B cell (primary cell): ENCODE results near the gene GNAS. TPM values are rescaled to one million over a fixed set of nuclear protein-coding genes. Genes with fewer than 3 reads are reported as not detected.

ENCODE experiments used
- ATAC-seq: fragments of 200-7000 bp; cut with Tn5 transposase; one replicate; pipeline ENCODE4 v1.10.0; 2021; ENCODE audit warnings: low read depth, mild to moderate bottlenecking, moderate number of reproducible peaks, moderate library complexity
- CTCF ChIA-PET: fragments of 350-600 bp; sonication (Branson Sonifier 250); formaldehyde crosslinking; loops from one replicate; lab custom pipeline; 2021; ENCODE audit warnings: antibody characterized with exemption, inconsistent platforms; lab: Charles Lee
- POLR2A ChIA-PET: fragments of 350-600 bp; sonication (Branson Sonifier 250); formaldehyde crosslinking; loops from one replicate; lab custom pipeline; 2021; ENCODE audit warnings: antibody characterized with exemption; lab: Charles Lee
- DNase-seq: peaks from one replicate; pipeline ENCODE4 v3.0.0; 2013
- H2AFZ ChIP-seq: 2 replicates; pipeline ENCODE4 v1.6.1; 2012; ENCODE audit warnings: mild to moderate bottlenecking, low read depth, low read length; ENCODE audit not compliant: insufficient read depth, poor library complexity, severe bottlenecking
- H3K27ac ChIP-seq, 2 donors: 1 replicate in 1 of 2; 2 replicates in 1 of 2; pipeline ENCODE4 v1.5.1; 2012 to 2013; ENCODE audit warnings: low read length in 2 of 2, mild to moderate bottlenecking in 2 of 2, moderate library complexity in 1 of 2
- H3K27me3 ChIP-seq, 4 experiments: fragments of 200-600 bp in 1 of 4; sonication (generic) in 1 of 4; replicated peaks in 1 of 4; 1 replicate in 2 of 4; 2 replicates in 2 of 4; pipeline versions ENCODE4 v1.6.1 to v1.7.0; 2013 to 2016; ENCODE audit warnings: low read length in 3 of 4, mild to moderate bottlenecking in 2 of 4, mixed read lengths in 1 of 4, moderate library complexity in 1 of 4; ENCODE audit not compliant: insufficient read depth in 4 of 4, control insufficient read depth in 3 of 4; ENCODE audit errors: control extremely low read depth in 1 of 4
- H3K36me3 ChIP-seq, 2 experiments: replicated peaks in 1 of 2; 1 replicate in 1 of 2; 2 replicates in 1 of 2; pipeline versions ENCODE4 v1.6.1 to v1.7.1; 2013; ENCODE audit warnings: low read length in 1 of 2; ENCODE audit not compliant: insufficient read depth in 2 of 2, control insufficient read depth in 1 of 2; ENCODE audit errors: control extremely low read depth in 1 of 2, extremely low read depth in 1 of 2
- H3K4me1 ChIP-seq, 2 donors: fragments of 200-600 bp in 1 of 2; sonication (generic) in 1 of 2; 1 replicate in 1 of 2; 2 replicates in 1 of 2; pipeline versions ENCODE4 v1.5.1 to v1.6.1; 2013 to 2017; ENCODE audit warnings: low read length in 2 of 2; ENCODE audit not compliant: control insufficient read depth in 2 of 2, insufficient read depth in 2 of 2
- H3K4me2 ChIP-seq: replicated peaks from 2 replicates; pipeline ENCODE3; 2012; ENCODE audit warnings: mild to moderate bottlenecking, low read depth, low read length; ENCODE audit not compliant: poor library complexity, severe bottlenecking
- H3K4me3 ChIP-seq, 5 experiments: fragments of 200-600 bp in 1 of 5; sonication (generic) in 1 of 5; 1 replicate in 3 of 5; 2 replicates in 2 of 5; pipeline versions ENCODE4 v1.5.1 to v1.7.0; 2011 to 2016; ENCODE audit warnings: low read length in 4 of 5, mild to moderate bottlenecking in 4 of 5, low read depth in 2 of 5, control low read depth in 1 of 5, moderate library complexity in 1 of 5; ENCODE audit not compliant: insufficient read depth in 1 of 5; ENCODE audit errors: control extremely low read depth in 1 of 5, extremely low read depth in 1 of 5
- H3K79me2 ChIP-seq: fragments of 200-600 bp; sonication (generic); one replicate; pipeline ENCODE4 v1.6.0; 2016; ENCODE audit warnings: low read length; ENCODE audit not compliant: control insufficient read depth, insufficient read depth
- H3K9ac ChIP-seq: fragments of 200-600 bp; sonication (generic); 2 replicates; pipeline ENCODE4 v1.6.1; 2017; ENCODE audit warnings: mild to moderate bottlenecking, low read length, moderate library complexity
- H3K9me3 ChIP-seq, 3 donors: one replicate each; pipeline versions ENCODE4 v1.6.1 to v1.7.1; 2013; ENCODE audit warnings: low read length in 2 of 3; ENCODE audit not compliant: control insufficient read depth in 2 of 3, insufficient read depth in 1 of 3; ENCODE audit errors: control extremely low read depth in 1 of 3
- H4K20me1 ChIP-seq: 2 replicates; pipeline ENCODE4 v1.6.0; 2012; ENCODE audit warnings: mild to moderate bottlenecking, low read length; ENCODE audit not compliant: insufficient read depth, control insufficient read depth, poor library complexity, severe bottlenecking
- H3K27ac Mint-ChIP-seq: one replicate; pipeline ENCODE4 v1.8.0; 2021; ENCODE audit warnings: mixed read lengths
- H3K27me3 Mint-ChIP-seq: one replicate; pipeline ENCODE4 v1.8.0; 2021; ENCODE audit warnings: mixed read lengths
- H3K4me1 Mint-ChIP-seq: one replicate; pipeline ENCODE4 v1.8.0; 2021; ENCODE audit warnings: mixed read lengths
- H3K4me3 Mint-ChIP-seq: one replicate; pipeline ENCODE4 v1.8.0; 2021; ENCODE audit warnings: mixed read lengths
- H3K9me3 Mint-ChIP-seq: one replicate; pipeline ENCODE4 v1.8.0; 2022; ENCODE audit warnings: mixed read lengths; ENCODE audit not compliant: insufficient read depth
- CTCF ChIP-seq: fragments of 200-600 bp; IDR thresholded peaks from one replicate; pipeline ENCODE4 v1.8.0; 2022; ENCODE audit warnings: antibody characterized with exemption, mild to moderate bottlenecking
- EZH2 ChIP-seq: IDR thresholded peaks from 2 replicates; pipeline ENCODE4 v1.6.1; 2012; ENCODE audit warnings: borderline replicate concordance, low read depth, mild to moderate bottlenecking, moderate library complexity, low read length; ENCODE audit not compliant: insufficient read depth, poor library complexity, severe bottlenecking
- WGBS: methylation state at CpG from one replicate; pipeline ENCODE4 v1.1.5; 2013; ENCODE audit warnings: missing lambda C conversion rate; ENCODE audit not compliant: insufficient coverage; 5-methylcytosine and 5-hydroxymethylcytosine counted together
- intact Hi-C: fragments of 100-400 bp; cut with micrococcal nuclease; formaldehyde crosslinking; loops from one replicate; pipeline ENCODE4 v1.10.0; 2022
- polyA plus RNA-seq: library from polyadenylated mRNA; depleted of rRNA; stranded (reverse); fragments of >200 nt; gene quantifications from 2 replicates; pipeline ENCODE4 v1.2.3, GENCODE V29; 2012
- total RNA-seq, 2 donors: library from RNA; stranded (reverse); fragments of 120-200 nt in 1 of 2; gene quantifications; 1 replicate in 1 of 2; 2 replicates in 1 of 2; pipeline versions ENCODE4 v1.2.3 to v1.2.4, GENCODE V29; 2013 to 2022

GNAS gene
- total and polyA plus RNA-seq, 2 donors (not counting 1 experiment from before 2014, with no cell fraction given), result 714 to 1,181 TPM

- no peak overlapping the region for H3K27ac Mint-ChIP-seq
These were observed 22.0 kb downstream of the GNAS start for GRCh38 chr20:58874469-58874868.

GRCh38 chr20:58875111-58875510 is 22.6 kb downstream of the GNAS start:
- no peak overlapping the region for H3K27ac Mint-ChIP-seq

More at GRCh38 chr20:58874469-58874868, 22.0 kb downstream of the GNAS start:
- no peak overlapping the region for H3K4me3 Mint-ChIP-seq
- H3K9me3 Mint-ChIP-seq, result no peaks in the 10 kb centered on the region
- Histone ChIP-seq H3K4me3 (no peak overlapping the region), H3K27me3 (no peaks in the 10 kb centered on the region), H3K9me3 (no peaks in the 10 kb centered on the region), H3K4me1 (peaks cover 5 to 6% of the 10 kb centered on the region in 2 donors), H2AFZ (peak overlapping the region; percentile 36), H3K36me3 (no peaks in the 10 kb centered on the region), H3K79me2 (no peaks in the 10 kb centered on the region), H4K20me1 (no peaks in the 10 kb centered on the region), H3K4me2 (no peak overlapping the region), H3K27ac (no peak overlapping the region), H3K9ac (no peak overlapping the region)
- H3K27me3 Mint-ChIP-seq, result no peaks in the 10 kb centered on the region
- WGBS, result 100% methylated on average over 1 of the region's 1 CpG
- CTCF ChIA-PET, result interaction anchor here (0.9 to 2.2 kb wide), 3 partner anchors 10 to 621 kb away, joined by 4 to 6 read pairs (median 4); no protein-coding TSS in a partner anchor
- intact Hi-C loops, result no loop called here
- H3K4me1 Mint-ChIP-seq, result peaks cover 12% of the 10 kb centered on the region
- ATAC-seq (no peak), DNase-seq (no peak)
- TF ChIP-seq CTCF, result no peak
- no peak for TF ChIP-seq EZH2
- POLR2A ChIA-PET, result no interaction called here

More at GRCh38 chr20:58875111-58875510, 22.6 kb downstream of the GNAS start:
- no peaks in the 10 kb centered on the region for H3K27me3 Mint-ChIP-seq
- no peak overlapping the region for H3K27ac ChIP-seq
- DNase-seq, result no peak
- H3K79me2 ChIP-seq, result no peaks in the 10 kb centered on the region
- H3K36me3 ChIP-seq, result no peaks in the 10 kb centered on the region
- intact Hi-C loops, result no loop called here
- H3K9ac ChIP-seq, result no peak overlapping the region
- ChIA-PET CTCF (interaction anchor here (0.9 to 2.2 kb wide), 3 partner anchors 11 to 332 kb away, joined by 3 to 6 read pairs (median 4); no protein-coding TSS in a partner anchor), POLR2A (no interaction called here)
- TF ChIP-seq CTCF, result no peak
- no peak for TF ChIP-seq EZH2
- H3K9me3 ChIP-seq, result no peaks in the 10 kb centered on the region
- peaks cover 12% of the 10 kb centered on the region for H3K4me1 Mint-ChIP-seq
- H4K20me1 ChIP-seq, result no peaks in the 10 kb centered on the region
- WGBS, result 100% methylated on average over 2 of the region's 3 CpGs
- no peak overlapping the region for H3K4me3 Mint-ChIP-seq
- H2AFZ ChIP-seq, result no peak overlapping the region
- H3K27me3 ChIP-seq, result no peaks in the 10 kb centered on the region
- H3K4me3 ChIP-seq, result no peak overlapping the region
- peaks cover 5 to 6% of the 10 kb centered on the region in 2 donors for H3K4me1 ChIP-seq
- ATAC-seq, result no peak
- H3K9me3 Mint-ChIP-seq, result no peaks in the 10 kb centered on the region
- no peak overlapping the region for H3K4me2 ChIP-seq
